Esophagus squamous epithelium (tissue), 4 donors: ENCODE measurements around the gene SH3PXD2B.

Source experiments
- CTCF ChIP-seq, 6 experiments: fragments of 450-650 bp in 4 of 6; fragments of 200-600 bp in 2 of 6; sonication (generic) in 2 of 6; IDR thresholded peaks; one replicate each; pipeline ENCODE4 v1.5.1; 2016 to 2019; ENCODE audit warnings: antibody characterized with exemption in 6 of 6, mild to moderate bottlenecking in 4 of 6, moderate library complexity in 4 of 6
- POLR2A ChIP-seq, 4 donors: fragments of 450-650 bp; IDR thresholded peaks; one replicate each; pipeline ENCODE4 v1.6.1; 2017; ENCODE audit warnings: antibody characterized with exemption in 4 of 4, mild to moderate bottlenecking in 4 of 4, moderate library complexity in 3 of 4

DNA sequence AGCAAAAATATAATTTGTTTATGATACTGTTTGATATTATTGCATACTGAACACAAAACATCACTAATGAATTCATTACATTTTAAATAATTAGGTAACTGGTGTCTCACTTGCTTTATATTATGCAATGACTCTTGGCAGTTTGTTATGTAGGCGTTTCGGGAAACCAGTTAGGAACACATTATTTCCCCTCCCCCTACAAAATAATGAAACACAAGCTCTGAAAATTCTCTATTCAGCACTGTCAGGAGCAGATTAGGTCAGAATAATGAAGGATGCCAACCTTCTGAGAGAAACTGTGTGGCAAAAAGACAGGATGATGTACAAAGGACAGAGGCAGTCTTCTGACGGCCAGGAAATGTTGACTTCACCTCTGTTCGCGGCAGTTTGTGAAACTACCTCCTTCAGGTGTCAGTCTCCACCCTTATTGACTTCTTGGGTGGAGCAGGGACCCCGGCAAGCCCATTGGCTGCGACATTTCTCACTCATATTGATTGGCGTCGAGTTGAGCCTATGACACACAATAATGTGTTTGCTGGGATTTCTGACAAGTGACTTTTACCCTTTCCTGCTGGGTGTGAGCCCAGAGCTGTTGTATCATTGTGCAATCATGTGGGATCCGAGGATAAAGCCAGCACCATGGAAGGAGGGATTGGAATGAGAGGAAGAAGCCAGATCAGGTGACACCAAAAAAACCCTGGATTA lies 33.9 kb downstream of the SH3PXD2B start:
- TF ChIP-seq CTCF (IDR thresholded peaks at IDR 0.05), result no peak
- peak in 1 of 4 donors; percentile 16 for TF ChIP-seq POLR2A (IDR thresholded peaks at IDR 0.05)
